ENCODE results near the gene TOLLIP.
"Not testable (repeated sequence)": the region's sequence is repeated elsewhere in the genome, so short reads cannot be mapped to it uniquely, and the experiment has no call there.

Gene TOLLIP

DNA sequence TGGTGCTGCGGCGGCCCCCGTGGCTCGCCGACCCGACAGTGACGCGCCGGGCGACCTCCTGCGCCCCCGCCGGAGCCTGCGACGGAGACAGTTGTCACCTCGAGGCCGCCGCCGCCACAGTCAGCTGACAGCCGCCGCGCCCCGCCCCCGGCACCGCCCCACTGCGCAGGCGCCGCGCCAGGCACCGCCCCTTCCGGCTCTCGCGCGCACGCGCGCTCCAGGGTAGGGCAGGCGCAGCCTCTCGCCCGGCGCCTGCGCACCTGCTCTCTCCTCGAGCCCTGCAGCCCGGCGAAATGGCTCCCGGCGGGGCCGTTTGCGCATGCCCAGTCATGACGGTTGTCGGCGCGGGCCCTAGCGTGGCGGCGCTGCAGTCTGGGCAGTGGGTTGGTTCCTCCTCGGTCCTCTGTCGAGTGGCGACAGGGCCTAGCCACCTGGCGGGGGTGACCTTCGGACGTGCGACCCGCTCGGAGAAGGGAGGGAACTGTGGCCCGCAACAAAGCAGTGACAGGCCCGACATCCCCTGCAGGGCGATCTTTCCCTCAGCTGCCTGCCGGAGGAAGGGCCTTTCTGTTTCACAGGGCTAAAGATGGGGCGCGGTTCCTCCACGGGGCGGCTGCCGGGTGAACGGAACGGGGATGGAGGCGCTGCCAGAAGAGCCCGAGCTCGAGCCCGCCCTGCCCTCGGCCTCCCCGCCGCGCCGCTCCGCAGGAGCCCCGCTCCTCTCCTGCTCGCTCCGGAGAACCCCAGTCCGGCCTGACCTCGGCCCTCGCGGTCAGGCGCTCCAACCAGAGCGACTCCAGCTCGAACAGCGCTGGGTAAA, at the start of gene TOLLIP:
Gene TOLLIP, minus strand, starts transcription at position 135 of the 820 bp plus-strand sequence. Its CDS starts 134 bp downstream, at position 1.
- DNase-seq, result peak; percentile 98

DNA sequence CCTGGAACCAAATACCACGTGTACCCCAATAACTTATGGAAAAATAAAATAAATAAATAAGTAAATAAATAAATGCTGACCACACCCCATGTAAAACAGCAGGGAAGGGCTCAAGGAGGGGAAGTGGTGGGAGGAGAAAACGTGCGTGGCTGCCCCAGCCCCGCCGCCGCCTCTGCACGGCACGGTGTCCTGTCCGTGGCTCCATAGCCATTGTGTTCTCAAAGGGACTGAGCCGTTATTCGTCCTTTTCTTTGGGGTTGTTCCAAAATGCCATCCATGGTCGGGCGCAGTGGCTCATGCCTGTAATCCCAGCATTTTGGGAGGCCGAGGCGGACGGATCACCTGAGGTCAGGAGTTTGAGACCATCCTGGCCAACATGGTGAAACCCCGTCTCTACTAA, 49.5 kb upstream of the TOLLIP start:
- not testable (repeated sequence) for DNase-seq

DNA sequence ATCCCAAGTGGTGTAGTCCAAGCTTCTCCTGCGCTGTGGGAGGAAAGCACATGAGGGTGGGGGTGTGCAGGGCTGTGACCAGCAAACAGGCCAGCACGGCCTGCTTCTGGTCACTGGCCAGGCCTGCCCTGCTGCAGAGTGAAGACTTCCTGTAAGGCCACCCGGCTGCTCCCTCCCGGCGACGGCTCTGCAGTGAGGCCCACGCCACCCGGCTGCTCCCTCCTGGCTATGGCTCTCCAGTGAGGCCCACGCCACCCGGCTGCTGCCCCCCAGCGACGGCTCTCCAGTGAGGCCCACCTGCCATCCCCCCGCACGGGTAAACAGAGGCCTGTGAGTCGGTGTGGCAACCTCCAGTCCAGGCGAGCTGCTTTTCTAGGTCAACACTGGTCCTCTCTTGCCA, 48.9 kb upstream of the TOLLIP start:
- DNase-seq, result no peak

DNA sequence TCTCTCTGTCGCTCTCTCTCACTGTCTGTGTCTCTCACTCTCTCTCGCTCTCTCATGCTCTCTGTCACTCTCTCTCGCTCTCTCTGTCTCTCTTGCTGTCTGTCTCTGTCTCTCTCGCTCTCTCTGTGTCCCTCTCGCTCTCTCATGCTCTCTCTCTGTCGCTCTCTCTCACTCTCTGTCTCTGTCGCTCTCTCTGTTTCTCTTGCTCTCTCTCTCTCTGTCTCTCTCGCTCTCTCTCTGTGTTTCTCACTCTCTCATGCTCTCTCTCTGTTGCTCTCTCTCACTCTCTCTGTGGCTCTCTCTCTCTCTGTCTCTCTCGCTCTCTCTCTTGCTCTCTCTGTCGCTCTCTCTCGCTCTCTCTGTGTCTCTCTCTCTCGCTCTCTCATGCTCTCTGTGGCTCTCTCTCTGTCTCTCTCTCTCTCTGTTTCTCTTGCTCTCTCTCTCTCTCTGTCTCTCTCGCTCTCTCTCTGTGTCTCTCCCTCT, 47.1 kb upstream of the TOLLIP start:
- DNase-seq, result no peak

DNA sequence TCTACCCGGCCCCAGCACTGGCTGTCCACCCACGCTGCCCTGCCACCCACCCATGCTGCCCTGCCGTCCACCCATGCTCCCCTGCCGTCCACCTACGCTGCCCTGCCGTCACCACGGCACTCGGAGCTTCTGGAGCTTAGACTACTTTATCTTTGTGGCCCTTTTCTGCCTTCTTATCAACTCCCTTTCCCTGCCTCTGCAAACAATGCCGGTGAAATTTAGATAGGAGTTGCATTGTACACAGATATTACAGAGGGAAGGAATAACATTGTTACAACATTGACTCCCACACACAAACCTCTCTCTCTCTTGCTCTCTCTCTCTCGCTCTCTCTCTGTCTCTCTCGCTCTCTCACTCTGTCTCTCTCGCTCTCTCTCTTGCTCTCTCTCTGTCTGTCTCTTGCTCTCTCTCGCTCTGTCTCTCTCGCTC, 46.6 kb upstream of the TOLLIP start:
- no peak for DNase-seq

DNA sequence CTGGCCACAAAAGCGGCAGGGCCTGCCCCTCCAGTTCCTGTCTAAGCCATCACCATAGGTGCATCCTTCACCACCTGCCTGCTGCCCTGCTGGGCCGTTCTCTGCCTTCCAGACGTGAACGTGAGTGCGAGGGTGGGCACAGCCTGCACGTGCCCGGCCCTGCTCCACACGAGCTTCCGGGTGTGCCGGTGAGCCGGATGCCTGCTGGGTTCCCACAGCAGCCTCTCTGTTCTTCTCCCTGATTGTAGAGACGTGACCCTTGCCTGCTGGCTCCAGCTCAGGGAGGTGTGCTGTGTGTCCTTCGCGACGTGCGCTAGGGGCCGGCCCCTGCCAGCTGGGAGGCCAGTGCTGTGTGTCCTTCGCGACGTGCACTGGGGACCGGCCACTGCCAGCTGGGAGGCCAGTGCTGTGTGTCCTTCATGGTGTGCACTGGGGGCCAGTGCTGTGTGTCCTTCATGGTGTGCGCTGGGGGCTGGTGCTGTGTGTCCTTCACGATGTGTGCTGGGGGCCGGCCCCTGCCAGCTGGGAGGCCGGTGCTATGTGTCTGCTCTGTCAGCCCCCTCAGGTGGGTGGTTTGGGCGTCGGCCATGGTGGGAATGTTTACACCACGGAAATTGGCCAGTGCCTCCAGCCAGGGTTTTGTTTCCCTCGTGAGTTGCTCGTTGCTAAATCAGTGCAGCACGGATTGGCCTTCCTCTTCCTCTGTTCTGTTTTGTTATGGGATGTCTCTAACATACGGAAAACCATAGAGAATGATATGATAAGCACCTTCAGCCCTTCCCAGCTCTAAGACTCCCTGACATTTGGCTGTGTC, 44.9 kb upstream of the TOLLIP start:
- DNase-seq, result no peak

DNA sequence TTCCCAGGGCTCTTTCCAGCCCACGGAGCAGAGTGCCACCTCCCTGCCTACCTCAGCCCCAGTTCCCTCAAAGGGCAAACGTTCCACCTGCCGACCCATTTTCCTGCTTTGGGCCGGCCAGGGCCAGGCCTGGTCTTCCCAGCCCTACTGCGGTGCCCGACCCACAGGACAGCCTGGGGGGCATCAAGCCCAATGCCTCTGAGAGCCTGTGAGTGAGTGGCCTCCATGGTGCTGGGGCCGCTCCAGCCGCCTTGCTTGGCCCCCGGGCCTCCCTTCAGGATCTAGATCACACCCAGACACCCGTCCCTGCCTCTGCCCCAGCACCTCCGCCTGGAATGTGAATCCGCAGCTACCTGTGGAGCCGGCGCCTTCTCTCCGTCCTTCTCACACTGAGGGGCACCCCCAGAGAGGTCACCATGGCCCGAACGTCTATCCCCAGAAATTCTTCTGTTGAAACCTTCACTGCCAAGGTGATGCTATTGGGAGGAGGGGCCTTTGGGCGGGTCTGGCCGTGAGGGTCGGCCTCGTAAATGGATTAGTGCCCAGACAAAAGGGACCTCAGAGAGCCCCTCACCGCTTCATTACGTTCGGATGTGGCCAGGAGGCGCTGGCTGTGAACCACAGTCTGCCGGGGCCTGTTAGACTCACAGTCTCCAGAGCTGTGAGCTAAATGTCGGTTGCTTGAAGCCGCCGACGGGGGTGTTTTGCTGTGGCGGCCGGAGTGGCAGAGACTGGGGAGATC, 44.1 kb upstream of the TOLLIP start:
- DNase-seq, result no peak

DNA sequence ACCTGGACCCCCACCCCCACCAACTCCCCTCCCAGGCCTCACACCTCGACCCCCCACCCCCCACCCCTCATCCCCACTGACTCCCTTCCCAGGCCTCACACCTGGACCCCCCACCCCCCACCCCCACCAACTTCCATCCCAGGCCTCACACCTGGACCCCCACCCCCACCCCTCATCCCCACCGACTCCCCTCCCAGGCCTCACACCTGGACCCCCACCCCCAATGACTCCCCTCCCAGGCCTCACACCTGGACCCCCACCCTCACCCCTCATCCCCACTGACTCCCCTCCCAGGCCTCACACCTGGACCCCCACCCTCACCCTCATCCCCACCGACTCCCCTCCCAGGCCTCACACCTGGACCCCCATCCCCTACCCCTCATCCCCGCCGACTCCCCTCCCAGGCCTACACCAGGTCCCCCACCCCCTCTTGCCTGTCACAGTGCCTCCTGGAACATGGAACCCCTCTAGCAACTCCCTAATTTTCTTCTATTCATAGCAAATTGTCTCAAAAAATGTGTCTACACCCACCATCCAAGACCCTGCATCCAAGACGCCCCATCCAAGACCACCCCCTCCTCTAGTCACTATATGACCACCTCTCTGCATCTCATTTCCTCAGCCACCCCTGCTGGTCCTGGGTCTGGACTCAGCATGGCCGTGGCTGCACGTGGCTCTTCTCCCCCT, 43.4 kb upstream of the TOLLIP start:
- no peak for DNase-seq

DNA sequence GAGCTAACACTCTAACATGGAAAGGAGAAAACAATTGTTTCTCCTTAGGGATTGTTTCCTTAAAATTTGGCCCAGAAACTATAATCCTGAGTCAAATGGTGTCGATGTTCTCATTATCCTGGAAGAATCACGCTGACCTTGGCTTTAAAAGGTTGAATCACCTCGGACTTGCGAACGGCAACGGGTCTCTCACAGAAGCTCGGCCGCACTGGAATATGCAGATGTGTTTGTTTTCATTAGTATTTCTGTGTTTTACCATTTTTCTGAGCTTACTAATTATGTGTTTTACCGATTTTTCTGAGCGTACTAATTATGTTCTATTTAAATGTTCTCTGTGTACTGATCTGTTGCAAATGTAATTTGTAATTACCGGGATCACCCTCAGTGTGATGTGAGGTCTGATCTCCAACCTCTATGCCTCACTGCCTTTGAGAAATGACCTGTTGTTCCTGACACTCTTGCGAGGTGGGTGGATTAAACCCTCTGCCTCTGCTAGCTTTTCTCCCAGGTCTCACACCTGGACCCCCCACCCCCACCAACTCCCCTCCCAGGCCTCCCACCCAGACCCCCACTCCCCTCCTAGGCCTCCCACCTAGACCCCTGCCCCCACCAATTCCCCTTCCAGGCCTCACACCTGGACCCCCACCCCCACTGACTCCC, 42.0 kb upstream of the TOLLIP start:
- no peak for DNase-seq

DNA sequence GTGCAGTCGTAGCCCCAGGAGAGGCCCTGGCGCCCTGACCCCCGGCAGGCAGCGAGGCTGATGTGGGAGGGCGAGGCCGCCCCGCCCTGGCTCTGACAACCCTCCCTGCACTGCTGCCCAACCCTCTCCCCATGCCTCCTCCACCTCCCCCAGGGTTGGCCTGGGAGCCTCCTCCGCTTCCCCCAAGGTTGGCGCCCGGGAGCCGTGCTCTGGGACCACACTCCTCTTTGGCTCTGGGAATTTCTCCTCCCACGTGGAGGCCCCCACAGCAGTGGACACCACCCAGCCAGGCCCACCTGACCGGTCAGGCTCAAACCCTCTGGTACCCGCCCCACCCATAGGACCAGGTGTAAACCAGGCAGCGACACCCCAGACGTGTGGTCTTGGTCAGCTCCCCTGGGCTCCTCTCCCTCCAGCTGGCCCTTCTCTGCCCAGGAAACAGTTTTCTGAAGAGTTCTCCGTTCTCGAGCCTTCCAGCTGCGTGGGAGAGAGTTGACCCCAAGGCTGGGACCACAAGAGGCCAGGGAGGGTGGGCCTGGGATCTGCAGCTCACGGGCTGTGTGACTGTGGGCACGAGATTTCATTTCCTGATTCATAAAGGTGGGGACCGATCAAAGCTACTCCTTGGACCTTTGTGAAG, 40.8 kb upstream of the TOLLIP start:
- DNase-seq, result no peak

DNA sequence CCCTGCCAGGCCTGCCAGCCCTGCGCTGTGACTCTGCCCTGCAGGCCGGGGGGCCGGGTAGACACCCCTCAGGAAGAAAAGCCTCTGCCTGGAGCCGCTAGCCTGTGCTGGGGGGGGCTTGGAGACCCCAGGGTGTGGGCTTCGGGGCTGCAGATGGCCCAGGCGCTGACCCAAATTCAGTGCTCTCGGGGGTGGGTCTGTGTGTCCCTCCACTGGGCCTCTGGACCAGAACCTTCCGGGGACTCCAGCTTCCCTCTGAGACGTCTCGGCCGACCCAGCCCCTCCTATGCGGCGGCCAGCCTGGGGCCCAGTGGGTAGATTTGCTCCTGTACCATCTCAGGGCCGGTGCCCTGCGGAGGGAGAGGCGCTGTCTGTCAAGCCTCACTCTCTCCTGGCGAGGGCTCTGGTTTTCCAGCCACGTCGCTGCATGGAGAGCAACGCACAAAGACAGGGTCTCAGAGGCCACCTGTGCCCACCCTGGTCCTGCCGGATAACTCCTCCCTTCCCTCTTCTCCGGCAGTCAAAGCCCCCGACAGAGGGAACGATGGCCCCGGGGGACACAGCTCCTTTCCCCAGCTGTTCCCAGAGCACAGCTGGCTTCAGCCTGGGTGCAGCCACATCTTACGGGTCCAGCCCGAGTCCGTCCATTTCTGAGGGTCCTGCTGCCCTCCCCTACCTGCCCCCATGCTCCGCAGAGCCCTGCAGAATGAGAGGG, 40.1 kb upstream of the TOLLIP start:
- DNase-seq, result no peak

DNA sequence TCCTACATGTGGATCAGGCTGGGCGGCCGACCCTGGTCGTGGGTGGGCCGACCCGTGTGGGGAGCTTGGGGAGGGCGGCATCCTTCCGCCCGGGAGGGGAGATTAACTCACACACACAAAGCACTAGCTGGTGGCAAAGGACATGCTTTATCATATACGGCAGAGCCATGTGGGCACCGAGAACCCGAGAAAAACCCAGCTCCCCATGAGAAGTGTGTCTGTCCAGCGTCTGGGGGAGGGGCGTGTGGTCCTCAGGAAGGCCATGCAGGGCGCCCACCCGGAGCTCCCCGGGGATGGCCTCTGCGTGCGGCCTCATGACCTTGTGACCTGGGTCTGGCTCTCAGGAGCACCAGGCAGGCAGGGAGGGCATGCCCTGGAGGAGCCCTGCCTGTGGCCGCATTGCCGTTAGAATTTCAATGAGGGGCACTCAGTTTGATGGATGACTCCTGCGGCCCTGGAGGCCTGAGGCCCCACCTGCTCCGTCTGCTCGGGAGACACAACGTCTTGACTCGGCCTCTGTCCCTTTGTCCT, 39.4 kb upstream of the TOLLIP start:
- DNase-seq, result no peak

DNA sequence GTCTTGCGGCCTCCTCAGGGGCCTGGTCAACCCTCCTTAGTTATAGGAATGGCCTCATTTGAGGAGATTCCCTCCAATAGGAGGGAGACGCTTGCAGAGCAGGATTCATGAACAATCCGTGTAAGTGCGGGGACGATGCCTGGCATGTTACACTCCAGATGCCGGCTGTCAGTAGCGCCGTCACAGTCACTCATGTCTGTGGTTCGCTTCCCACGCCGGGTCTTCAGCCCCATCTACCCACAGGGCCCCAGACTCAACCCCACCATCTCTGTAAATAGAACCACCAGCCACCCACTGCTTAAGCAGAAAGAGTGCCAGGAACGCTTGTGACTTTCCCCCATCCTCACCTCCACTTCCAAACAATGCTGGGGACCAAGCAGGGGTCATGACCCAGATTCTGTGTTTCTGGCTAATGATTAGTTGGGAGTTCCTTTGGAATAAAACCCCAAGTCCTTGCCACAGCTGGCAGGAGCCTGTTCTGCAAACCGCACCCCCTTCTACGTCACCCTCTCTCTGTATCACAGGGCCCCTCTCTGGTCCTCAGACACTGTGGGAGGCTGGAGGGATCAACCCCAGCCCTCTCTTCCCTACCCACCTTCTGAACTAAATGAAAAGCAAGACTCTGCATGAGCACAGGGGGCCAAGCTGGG, 38.8 kb upstream of the TOLLIP start:
- no peak for DNase-seq

DNA sequence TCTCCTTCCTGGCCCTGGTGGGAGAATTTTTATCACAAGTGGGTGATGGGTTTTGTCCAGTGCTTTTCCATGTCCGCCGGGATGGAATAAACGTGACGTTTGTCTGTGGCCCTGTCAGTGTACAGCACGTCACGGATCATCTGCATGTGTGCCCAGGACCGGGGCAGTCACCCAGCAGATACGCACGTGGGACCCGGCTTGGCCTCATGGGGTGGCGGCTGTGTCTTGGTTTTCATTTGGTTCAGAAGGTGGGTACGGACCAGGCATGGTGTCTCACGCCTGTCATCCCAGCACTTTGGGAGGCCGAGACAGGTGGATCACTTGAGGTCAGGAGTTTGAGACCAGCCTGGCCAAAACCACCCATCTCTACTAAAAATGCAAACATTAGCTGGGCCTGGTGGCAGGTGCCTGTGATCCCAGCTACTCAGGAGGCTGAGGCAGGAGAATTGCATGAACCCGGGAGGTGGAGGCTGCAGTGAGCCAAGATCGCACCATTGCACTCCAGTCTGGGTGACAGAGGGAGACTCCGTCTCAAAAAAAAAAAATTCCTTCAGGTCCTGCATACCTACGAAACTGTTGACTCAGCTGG, 38.1 kb upstream of the TOLLIP start:
- DNase-seq, result not testable (repeated sequence)

DNA sequence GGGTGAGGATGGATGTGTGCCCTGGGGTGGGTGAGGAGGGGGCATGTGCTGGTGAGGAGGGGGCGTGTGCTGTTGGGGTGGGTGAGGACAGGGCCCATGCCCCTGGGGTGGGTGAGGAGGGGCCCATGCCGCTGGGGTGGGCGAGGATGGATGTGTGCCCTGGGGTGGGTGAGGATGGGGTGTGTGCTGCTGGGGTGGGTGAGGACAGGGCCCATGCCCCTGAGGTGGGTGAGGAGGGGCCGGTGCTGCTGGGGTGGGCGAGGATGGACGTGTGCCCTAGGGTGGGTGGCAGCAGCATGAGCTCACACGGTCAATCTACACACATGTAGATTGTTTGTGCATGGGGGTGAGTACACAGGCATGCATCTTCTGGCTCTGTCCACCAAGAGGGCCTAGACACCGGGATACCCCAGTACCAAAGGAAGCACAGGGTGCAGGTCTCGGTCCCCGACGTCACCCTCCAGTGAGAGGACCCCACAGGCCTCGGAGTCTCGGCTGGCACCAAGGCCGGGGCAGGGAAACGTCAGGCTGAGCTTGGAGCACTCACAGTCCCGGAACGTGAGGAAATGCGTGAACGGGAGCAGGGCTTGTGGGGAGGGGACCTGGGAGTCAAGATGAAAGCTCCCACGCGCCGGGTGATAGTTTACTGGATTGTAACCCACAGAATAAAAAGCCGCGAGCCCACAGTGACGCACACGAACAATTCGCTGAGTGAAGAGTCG, 37.4 kb upstream of the TOLLIP start:
- no peak for DNase-seq

DNA sequence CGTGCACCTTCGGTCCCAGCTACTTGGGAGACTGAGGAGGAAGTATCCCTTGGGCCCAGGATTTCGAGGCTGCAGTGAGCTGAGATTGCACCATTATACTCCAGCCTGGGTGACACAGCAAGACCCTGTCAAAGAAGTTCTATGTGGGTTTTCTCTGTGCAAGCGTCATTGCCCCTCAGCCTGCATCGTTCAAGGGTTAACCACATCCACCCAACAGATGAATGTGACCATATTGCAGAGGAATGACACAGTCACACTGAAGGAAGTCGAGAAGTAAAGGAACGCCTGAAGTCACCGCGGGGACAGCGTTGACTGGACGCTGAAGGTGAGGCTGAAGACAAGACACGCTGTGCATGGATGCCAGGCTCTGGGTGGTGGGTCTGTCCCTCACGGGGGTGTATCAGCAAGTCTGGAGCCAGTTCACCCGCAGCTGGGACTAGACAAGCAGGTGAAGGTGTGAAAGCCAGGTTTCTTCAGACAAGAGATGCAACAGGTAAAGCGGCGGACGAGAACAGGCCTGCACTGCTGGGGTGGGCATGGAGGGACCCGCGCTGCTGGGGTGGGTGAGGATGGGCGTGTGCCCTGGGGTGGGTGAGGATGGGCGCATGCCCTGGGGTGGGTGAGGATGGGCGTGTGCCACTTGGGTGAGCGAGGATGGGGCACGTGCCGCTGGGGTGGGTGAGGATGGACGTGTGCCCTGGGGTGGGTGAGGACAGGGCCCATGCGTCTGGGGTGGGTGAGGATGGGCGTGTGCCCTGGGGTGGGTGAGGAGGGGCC, 36.5 kb upstream of the TOLLIP start:
- no peak for DNase-seq

DNA sequence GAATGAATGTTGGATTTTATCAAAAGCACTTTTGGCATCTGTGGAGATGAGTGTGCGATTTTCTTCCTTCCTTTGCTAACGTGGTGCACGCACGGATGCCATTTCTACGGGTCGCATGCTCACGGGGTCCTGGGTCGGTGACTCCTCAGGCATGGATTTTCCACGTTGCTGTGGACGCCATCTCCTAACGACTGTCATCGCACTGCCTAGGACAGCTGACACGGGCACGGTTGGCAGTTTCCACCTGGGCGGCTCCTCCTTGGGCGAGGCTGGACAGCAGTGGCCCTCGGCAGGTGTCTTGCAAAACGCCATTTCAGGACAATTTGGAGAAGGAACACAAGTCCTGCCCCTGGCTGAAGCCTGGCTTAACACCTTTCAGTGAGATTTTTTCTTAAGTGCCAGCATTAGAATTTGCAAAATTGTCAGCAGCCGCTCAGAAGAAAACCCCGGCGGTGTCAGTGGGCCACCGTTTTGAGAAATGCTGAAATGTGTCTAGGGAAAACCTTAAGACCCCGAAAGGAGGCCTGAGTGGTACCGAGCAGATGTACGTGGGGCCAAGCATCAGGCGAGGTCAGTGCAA, 34.7 kb upstream of the TOLLIP start:
- no peak for DNase-seq
